ENCODE measurements around the gene SERP1.
"Not testable (repeated sequence)": the region's sequence is repeated elsewhere in the genome, so short reads cannot be mapped to it uniquely, and the experiment has no call there.

SERP1 gene

GRCh38 chr3:150538324-150539208 lies 7.7 kb downstream of the SERP1 start:
- DNase-seq, result no peak

- no peak for DNase-seq
These were observed 11.1 kb downstream of the SERP1 start for GRCh38 chr3:150535204-150535603.

- DNase-seq, result no peak
These were observed 14.5 kb downstream of the SERP1 start for GRCh38 chr3:150531775-150532174.

- DNase-seq, result no peak
These were observed 17.9 kb downstream of the SERP1 start for GRCh38 chr3:150528354-150528797.

- DNase-seq, result no peak
These were observed 18.6 kb downstream of the SERP1 start for GRCh38 chr3:150527464-150528255.

GRCh38 chr3:150523538-150523937 lies 22.8 kb downstream of the SERP1 start:
- no peak for DNase-seq

- DNase-seq, result no peak
These were observed 24.8 kb downstream of the SERP1 start for GRCh38 chr3:150521463-150521862.

- no peak for DNase-seq
These were observed 25.9 kb downstream of the SERP1 start for GRCh38 chr3:150520408-150520807.

GRCh38 chr3:150519026-150519425 lies 27.3 kb downstream of the SERP1 start:
- DNase-seq, result no peak

- no peak for DNase-seq
These were observed 31.1 kb downstream of the SERP1 start for GRCh38 chr3:150515210-150515609.

- DNase-seq, result no peak
These were observed 35.0 kb downstream of the SERP1 start for GRCh38 chr3:150511122-150511821.

- no peak for DNase-seq
These were observed 36.5 kb downstream of the SERP1 start for GRCh38 chr3:150509780-150510179.

GRCh38 chr3:150508401-150508800 lies 37.9 kb downstream of the SERP1 start:
- DNase-seq, result no peak

GRCh38 chr3:150504483-150504882 lies 41.8 kb downstream of the SERP1 start:
- no peak for DNase-seq

GRCh38 chr3:150503402-150504099 lies 42.7 kb downstream of the SERP1 start:
- DNase-seq, result no peak

- not testable (repeated sequence) for DNase-seq
These were observed 45.3 kb downstream of the SERP1 start for GRCh38 chr3:150500960-150501359.

GRCh38 chr3:150497956-150498355 lies 48.3 kb downstream of the SERP1 start:
- DNase-seq, result no peak

- no peak for DNase-seq
These were observed 50.6 kb downstream of the SERP1 start for GRCh38 chr3:150495563-150496168.

GRCh38 chr3:150495149-150495548 lies 51.1 kb downstream of the SERP1 start:
- no peak for DNase-seq

- DNase-seq, result no peak
These were observed 51.8 kb downstream of the SERP1 start for GRCh38 chr3:150494411-150494977.

Data from activated effector memory CD4-positive, alpha-beta T cell treated with Interleukin-2 at 50 U/mL for 16 hours (primary cell).